Diencephalon (tissue), 1 donor: ENCODE data around the gene CYP4F12. TPM values are rescaled to one million over a fixed set of nuclear protein-coding genes. Genes with fewer than 3 reads are reported as not detected.

Experiments
- total RNA-seq: library from RNA; depleted of rRNA; stranded (reverse); fragments of >200 nt; gene quantifications from one replicate; pipeline ENCODE4 v1.2.3, GENCODE V29; 2014

CYP4F12 gene, protein sequence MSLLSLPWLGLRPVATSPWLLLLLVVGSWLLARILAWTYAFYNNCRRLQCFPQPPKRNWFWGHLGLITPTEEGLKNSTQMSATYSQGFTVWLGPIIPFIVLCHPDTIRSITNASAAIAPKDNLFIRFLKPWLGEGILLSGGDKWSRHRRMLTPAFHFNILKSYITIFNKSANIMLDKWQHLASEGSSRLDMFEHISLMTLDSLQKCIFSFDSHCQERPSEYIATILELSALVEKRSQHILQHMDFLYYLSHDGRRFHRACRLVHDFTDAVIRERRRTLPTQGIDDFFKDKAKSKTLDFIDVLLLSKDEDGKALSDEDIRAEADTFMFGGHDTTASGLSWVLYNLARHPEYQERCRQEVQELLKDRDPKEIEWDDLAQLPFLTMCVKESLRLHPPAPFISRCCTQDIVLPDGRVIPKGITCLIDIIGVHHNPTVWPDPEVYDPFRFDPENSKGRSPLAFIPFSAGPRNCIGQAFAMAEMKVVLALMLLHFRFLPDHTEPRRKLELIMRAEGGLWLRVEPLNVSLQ
- total RNA-seq: 0.69 TPM

DNA sequence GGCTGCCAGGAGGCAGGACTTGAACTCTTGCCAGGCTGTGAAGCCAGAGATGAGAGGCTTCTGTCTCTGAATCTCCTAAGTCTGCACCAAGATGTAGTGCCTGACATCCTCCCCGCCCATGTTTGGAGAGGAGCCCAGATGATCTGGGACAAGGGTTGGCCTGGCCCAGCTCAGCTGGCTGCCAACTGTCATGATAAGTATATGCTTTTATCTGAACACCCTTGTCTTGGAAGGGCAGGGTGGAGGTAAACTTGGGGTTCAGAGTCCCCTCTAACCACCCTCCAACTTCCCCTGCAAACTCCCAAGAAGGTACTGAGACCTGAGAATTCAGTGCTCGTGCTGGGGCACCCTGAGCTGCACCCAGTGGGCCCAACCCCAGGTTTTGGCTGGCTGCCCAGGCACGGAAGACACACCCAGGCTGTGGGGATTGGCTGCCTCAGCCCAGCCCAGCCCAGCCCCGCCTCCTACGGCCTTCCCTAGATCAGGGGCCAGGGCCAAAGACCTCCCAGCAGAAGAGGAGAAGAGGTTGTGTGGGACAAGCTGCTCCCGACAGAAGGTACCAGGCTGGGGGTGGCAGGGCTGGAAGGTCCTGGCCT is at the start of gene CYP4F12:
Gene CYP4F12 (plus strand): TSS at position 508 of the 596 bp plus-strand sequence. CDS start 443 bp downstream, outside the sequence.

DNA sequence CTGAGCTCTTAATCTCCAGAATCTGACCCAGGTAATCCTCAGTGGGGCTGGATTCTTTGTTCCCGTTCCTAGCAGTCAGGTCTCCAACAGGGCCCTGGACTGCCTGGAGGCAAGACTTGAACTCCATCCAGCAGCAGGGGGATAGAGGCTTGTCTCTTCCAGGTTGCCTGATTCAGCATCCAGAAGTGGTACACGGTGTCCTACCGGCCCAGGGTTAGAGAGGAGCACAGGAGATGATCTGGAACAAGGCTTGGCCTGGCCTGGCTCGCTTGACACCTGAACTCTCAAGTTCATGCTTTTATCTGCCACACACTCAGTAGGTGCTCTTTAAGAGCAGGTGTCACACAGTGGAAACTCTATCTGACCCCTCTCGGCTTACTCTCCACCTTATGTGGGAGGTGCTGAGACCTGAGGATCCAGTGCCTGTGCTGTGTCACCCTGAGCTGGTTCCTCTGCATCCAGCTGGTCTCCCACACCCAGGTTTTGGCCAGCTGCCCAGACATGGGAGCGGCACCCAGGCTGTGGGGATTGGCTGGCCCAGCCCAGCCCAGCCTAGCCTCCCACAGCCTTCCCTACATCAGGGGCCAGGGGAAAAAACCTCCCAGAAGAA is 32.5 kb upstream of the CYP4F12 start, which contains the start of gene CYP4F3:
Gene CYP4F3 (plus strand): TSS at position 604 of the 610 bp plus-strand sequence. CDS start 519 bp downstream, outside the sequence.

GRCh38 chr19:15727724-15728123 is 54.8 kb downstream of the CYP4F12 start, which contains the start of gene OR10H2:
TSS of gene OR10H2 (plus strand) at chr19:15728024. CDS start at chr19:15728044, 20 bp downstream.

DNA sequence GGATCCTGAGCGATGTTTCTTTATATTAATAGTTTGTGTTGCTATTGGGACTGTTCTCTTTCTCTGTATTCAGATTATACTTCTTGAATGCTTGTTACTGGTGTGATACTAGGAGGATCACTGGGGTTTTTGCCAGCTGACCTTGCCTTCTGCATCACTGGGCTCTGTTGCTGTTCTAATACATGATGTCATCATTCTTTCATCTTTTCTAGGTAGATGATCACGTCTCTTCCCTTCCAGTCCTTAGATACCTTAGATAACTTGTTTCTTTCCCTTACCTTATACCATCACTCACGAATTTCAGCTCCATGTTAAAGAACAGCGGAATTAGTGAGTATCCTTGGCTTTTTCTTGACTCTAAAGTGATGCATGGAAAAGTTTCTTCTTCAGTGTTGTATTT is 64.8 kb downstream of the CYP4F12 start, which contains the start of gene OR10H3:
Gene OR10H3 (plus strand): TSS at position 264 of the 400 bp plus-strand sequence. CDS start 3,408 bp downstream, outside the sequence.

Other genes starting within 250 kb of the CYP4F12 start
- gene WIZ, start 223.1 kb upstream of the CYP4F12 start, total RNA-seq: 20.3 TPM
- gene RASAL3, start 208.5 kb upstream of the CYP4F12 start, total RNA-seq: 1.2 TPM
- gene PGLYRP2, start 193.6 kb upstream of the CYP4F12 start, total RNA-seq: not detected
- not detected for gene CYP4F22, start 164.6 kb upstream of the CYP4F12 start, total RNA-seq
- not detected for gene CYP4F8, start 57.9 kb upstream of the CYP4F12 start, total RNA-seq
- 0.23 TPM for gene CYP4F3, start 32.2 kb upstream of the CYP4F12 start, total RNA-seq
- not detected for gene OR10H2, start 54.9 kb downstream of the CYP4F12 start, total RNA-seq
- gene OR10H3, start 64.9 kb downstream of the CYP4F12 start, total RNA-seq: not detected
- not detected for gene OR10H5, start 114.6 kb downstream of the CYP4F12 start, total RNA-seq
- not detected for gene OR10H1, start 142.6 kb downstream of the CYP4F12 start, total RNA-seq
- gene CYP4F2, start 225.0 kb downstream of the CYP4F12 start, total RNA-seq: not detected